WI38 (cell line): ENCODE measurements around the gene SOBP.

Source experiments
- H3K4me3 ChIP-seq: 2 replicates; pipeline ENCODE4 v1.5.1; 2011; ENCODE audit warnings: low read depth, mild to moderate bottlenecking, control low read depth, low read length
- CTCF ChIP-seq: IDR thresholded peaks from 2 replicates; pipeline ENCODE4 v1.5.1; 2012; ENCODE audit warnings: low read depth, mild to moderate bottlenecking, control low read depth, low read length

Gene SOBP

GRCh38 chr6:107627969-107628368 is 138.1 kb downstream of the SOBP start:
- H3K4me3 ChIP-seq = no peak overlapping the region
- TF ChIP-seq CTCF = no peak

- TF ChIP-seq CTCF = no peak
- H3K4me3 ChIP-seq = no peak overlapping the region
These were observed 139.0 kb downstream of the SOBP start for GRCh38 chr6:107628878-107629277.

GRCh38 chr6:107629548-107630129 is 139.7 kb downstream of the SOBP start:
- TF ChIP-seq CTCF = no peak
- no peak overlapping the region for H3K4me3 ChIP-seq

- TF ChIP-seq CTCF = no peak
- H3K4me3 ChIP-seq = no peak overlapping the region
These were observed 140.5 kb downstream of the SOBP start for GRCh38 chr6:107630348-107630977.

GRCh38 chr6:107632381-107633136 is 142.6 kb downstream of the SOBP start:
- H3K4me3 ChIP-seq = no peak overlapping the region
- TF ChIP-seq CTCF = no peak

GRCh38 chr6:107633680-107634323 is 143.9 kb downstream of the SOBP start:
- TF ChIP-seq CTCF = no peak
- H3K4me3 ChIP-seq = no peak overlapping the region
